Pons (tissue), 1 donor: ENCODE data around the gene ABCD2.
"Not testable (repeated sequence)": the region's sequence is repeated elsewhere in the genome, so short reads cannot be mapped to it uniquely, and the experiment has no call there.

Experiments
- DNase-seq: peaks from one replicate; pipeline ENCODE4 v3.0.0-alpha.2; 2016; ENCODE audit warnings: low spot score

The ABCD2 gene

GRCh38 chr12:39619660-39620433 lies at the start of gene ABCD2:
TSS of gene ABCD2 (minus strand) at chr12:39619803. CDS start at chr12:39619615, 188 bp downstream.
- DNase-seq, result peak; percentile 93

GRCh38 chr12:39660101-39660500 lies 40.5 kb upstream of the ABCD2 start:
- DNase-seq, result no peak

GRCh38 chr12:39647383-39647782 lies 27.8 kb upstream of the ABCD2 start:
- DNase-seq, result no peak

- DNase-seq, result no peak
Observed at GRCh38 chr12:39646963-39647362, 27.4 kb upstream of the ABCD2 start.

GRCh38 chr12:39643052-39643451 lies 23.4 kb upstream of the ABCD2 start:
- DNase-seq, result no peak

GRCh38 chr12:39638840-39639239 lies 19.2 kb upstream of the ABCD2 start:
- DNase-seq, result no peak

- no peak for DNase-seq
Observed at GRCh38 chr12:39638178-39638577, 18.6 kb upstream of the ABCD2 start.

GRCh38 chr12:39632670-39633069 lies 13.1 kb upstream of the ABCD2 start:
- no peak for DNase-seq

- no peak for DNase-seq
Observed at GRCh38 chr12:39628836-39629235, 9.2 kb upstream of the ABCD2 start.

GRCh38 chr12:39627914-39628313 lies 8.3 kb upstream of the ABCD2 start:
- DNase-seq, result no peak

GRCh38 chr12:39626033-39626814 lies 6.6 kb upstream of the ABCD2 start:
- DNase-seq, result no peak

GRCh38 chr12:39623919-39624318 lies 4.3 kb upstream of the ABCD2 start:
- DNase-seq, result no peak

- not testable (repeated sequence) for DNase-seq
Observed at GRCh38 chr12:39623160-39623559, 3.6 kb upstream of the ABCD2 start.

- DNase-seq, result no peak
Observed at GRCh38 chr12:39622306-39622705, 2.7 kb upstream of the ABCD2 start.

- DNase-seq, result no peak
Observed at GRCh38 chr12:39621670-39622069, 2.1 kb upstream of the ABCD2 start.

GRCh38 chr12:39620659-39621658 lies 1.4 kb upstream of the ABCD2 start:
- DNase-seq, result peak; percentile 35

- DNase-seq, result no peak
Observed at GRCh38 chr12:39619316-39619659, 315 bp downstream of the ABCD2 start.

GRCh38 chr12:39618701-39619100 lies 902 bp downstream of the ABCD2 start:
- peak; percentile 33 for DNase-seq

GRCh38 chr12:39617887-39618286 lies 1.7 kb downstream of the ABCD2 start:
- peak; percentile 12 for DNase-seq

- no peak for DNase-seq
Observed at GRCh38 chr12:39616666-39617065, 2.9 kb downstream of the ABCD2 start.

- no peak for DNase-seq
Observed at GRCh38 chr12:39616251-39616650, 3.4 kb downstream of the ABCD2 start.

- DNase-seq, result no peak
Observed at GRCh38 chr12:39613525-39613924, 6.1 kb downstream of the ABCD2 start.
